Ascending aorta (tissue), 2 donors: ENCODE data around the gene MYADML2. TPM values are rescaled to one million over a fixed set of nuclear protein-coding genes. Genes with fewer than 3 reads are reported as not detected.
"Not testable (repeated sequence)": the region's sequence is repeated elsewhere in the genome, so short reads cannot be mapped to it uniquely, and the experiment has no call there.

Experiments
- DNase-seq, 2 donors: peaks; one replicate each; pipeline ENCODE4 v3.0.0-alpha.2; 2019; ENCODE audit warnings: low spot score in 2 of 2
- H3K27ac ChIP-seq, 2 donors: fragments of 200-600 bp; sonication (generic); one replicate each; pipeline ENCODE4 v1.5.1; 2016 to 2017; ENCODE audit warnings: mild to moderate bottlenecking in 1 of 2
- H3K27me3 ChIP-seq: fragments of 200-600 bp; sonication (generic); one replicate; pipeline ENCODE4 v1.5.1; 2017
- H3K36me3 ChIP-seq, 2 donors: fragments of 200-600 bp; sonication (generic); one replicate each; pipeline ENCODE4 v1.5.1; 2016
- H3K4me1 ChIP-seq, 2 donors: fragments of 200-600 bp; sonication (generic); one replicate each; pipeline ENCODE4 v1.5.1; 2016 to 2017; ENCODE audit warnings: mild to moderate bottlenecking in 1 of 2
- H3K4me3 ChIP-seq, 2 donors: fragments of 200-600 bp; sonication (generic); one replicate each; pipeline ENCODE4 v1.5.1; 2016 to 2017; ENCODE audit warnings: mild to moderate bottlenecking in 1 of 2
- H3K9me3 ChIP-seq, 2 donors: fragments of 200-600 bp; sonication (generic); one replicate each; pipeline ENCODE4 v1.5.1; 2016
- intact Hi-C: fragments of 100-400 bp; cut with DNase I; formaldehyde crosslinking; loops from one replicate; pipeline ENCODE4 v1.15.1; 2023
- total RNA-seq: library from RNA; depleted of rRNA; stranded (reverse); fragments of >200 nt; gene quantifications from one replicate; pipeline ENCODE4 v1.1.0, GENCODE V29; 2016
- TF ChIP-seq, protein P1 (sequence below), 3 experiments: fragments of 200-600 bp in 2 of 3; fragments of 450-650 bp in 1 of 3; sonication (generic) in 2 of 3; IDR thresholded peaks; one replicate each; pipeline ENCODE4 v1.5.1; 2016 to 2019; ENCODE audit warnings: antibody characterized with exemption in 3 of 3, mild to moderate bottlenecking in 1 of 3, moderate library complexity in 1 of 3

The MYADML2 gene
- total RNA-seq, 1 donor from 2014 or later = not detected

- Histone ChIP-seq H3K4me3 (no peak overlapping the region), H3K27me3 (no peaks in the 10 kb centered on the region), H3K27ac (no peak overlapping the region), H3K4me1 (peaks cover 29 to 46% of the 10 kb centered on the region in 2 donors), H3K9me3 (no peaks in the 10 kb centered on the region), H3K36me3 (peaks cover 20 to 27% of the 10 kb centered on the region in 2 donors)
- no peak for DNase-seq
- intact Hi-C loops = no loop called here
- TF ChIP-seq, protein P1, sequence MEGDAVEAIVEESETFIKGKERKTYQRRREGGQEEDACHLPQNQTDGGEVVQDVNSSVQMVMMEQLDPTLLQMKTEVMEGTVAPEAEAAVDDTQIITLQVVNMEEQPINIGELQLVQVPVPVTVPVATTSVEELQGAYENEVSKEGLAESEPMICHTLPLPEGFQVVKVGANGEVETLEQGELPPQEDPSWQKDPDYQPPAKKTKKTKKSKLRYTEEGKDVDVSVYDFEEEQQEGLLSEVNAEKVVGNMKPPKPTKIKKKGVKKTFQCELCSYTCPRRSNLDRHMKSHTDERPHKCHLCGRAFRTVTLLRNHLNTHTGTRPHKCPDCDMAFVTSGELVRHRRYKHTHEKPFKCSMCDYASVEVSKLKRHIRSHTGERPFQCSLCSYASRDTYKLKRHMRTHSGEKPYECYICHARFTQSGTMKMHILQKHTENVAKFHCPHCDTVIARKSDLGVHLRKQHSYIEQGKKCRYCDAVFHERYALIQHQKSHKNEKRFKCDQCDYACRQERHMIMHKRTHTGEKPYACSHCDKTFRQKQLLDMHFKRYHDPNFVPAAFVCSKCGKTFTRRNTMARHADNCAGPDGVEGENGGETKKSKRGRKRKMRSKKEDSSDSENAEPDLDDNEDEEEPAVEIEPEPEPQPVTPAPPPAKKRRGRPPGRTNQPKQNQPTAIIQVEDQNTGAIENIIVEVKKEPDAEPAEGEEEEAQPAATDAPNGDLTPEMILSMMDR (IDR thresholded peaks at IDR 0.05) = no peak
Measured at GRCh38 chr17:81921996-81922565, 25.0 kb downstream of the MYADML2 start.

DNA sequence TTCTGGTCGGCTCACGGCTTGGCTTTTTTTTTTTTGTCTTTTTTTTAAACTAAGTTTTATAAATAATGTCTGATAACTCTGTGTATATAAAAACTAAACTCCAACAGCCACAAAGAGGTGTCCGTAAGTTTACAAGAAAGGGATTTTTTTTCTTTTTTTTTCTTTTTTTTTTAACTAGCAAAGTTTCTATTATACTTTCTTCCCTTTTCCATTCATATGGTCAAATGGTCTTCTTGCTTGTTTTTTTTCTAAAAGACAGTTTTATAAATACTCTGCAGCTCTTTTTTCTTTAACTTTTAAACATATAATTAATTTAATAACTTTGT is 25.5 kb downstream of the MYADML2 start:
- TF ChIP-seq, protein P1 (IDR thresholded peaks at IDR 0.05) = no peak
- Histone ChIP-seq H3K4me1 (peaks cover 33 to 52% of the 10 kb centered on the region in 2 donors), H3K4me3 (no peak overlapping the region), H3K36me3 (peaks cover 20 to 27% of the 10 kb centered on the region in 2 donors), H3K9me3 (no peaks in the 10 kb centered on the region), H3K27me3 (no peaks in the 10 kb centered on the region), H3K27ac (no peak overlapping the region)
- no peak for DNase-seq
- intact Hi-C loops = no loop called here

DNA sequence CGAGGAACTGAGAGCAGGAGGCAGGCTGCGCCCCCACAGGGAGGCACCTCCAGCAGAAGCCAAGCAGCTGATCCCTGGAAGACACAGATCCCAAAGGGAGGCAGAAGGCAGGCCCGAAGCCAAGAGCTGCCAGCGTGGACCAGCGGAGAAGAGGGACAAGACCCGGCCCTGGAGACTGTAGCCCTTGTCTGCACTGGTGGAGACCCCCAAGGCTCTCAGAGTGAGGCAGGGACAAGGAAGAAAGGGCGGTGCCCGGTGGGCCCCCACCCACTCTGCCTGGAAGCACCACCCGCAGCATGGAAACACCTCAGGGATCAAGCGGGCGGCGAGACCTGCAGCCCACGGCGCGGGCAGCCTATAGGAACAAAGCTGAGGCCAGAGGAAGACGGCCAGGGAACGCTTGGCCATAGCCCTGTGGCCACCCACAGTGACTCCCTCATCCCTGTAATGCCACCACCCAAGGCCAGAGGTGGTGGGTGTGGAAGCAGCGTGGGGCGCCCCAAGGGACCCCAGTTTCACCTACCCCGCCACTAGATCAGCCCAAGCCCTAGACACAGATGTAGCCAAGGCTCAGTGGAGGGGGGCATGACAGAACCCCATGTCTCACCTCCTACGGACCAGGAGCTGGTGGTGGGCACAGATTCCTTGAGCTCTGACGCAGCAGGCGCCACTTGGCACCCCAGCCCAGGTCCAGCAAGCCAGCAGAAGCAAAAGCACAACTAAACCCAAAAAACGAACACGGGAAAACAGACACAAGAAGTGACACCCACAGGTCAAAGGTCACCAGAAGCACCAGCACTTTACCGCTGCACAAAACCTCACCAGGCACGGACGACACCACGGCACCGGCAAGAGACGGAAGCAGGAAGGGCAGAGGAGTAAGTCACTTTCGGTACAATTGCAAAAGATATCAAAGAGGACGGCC is 26.2 kb downstream of the MYADML2 start:
- no peak for DNase-seq
- no peaks in the 10 kb centered on the region for H3K9me3 ChIP-seq
- H3K27me3 ChIP-seq = no peaks in the 10 kb centered on the region
- H3K4me3 ChIP-seq = no peak overlapping the region
- intact Hi-C loops = no loop called here
- TF ChIP-seq, protein P1 (IDR thresholded peaks at IDR 0.05) = no peak
- peaks cover 29 to 49% of the 10 kb centered on the region in 2 donors for H3K4me1 ChIP-seq
- H3K27ac ChIP-seq = no peak overlapping the region
- peaks cover 20 to 27% of the 10 kb centered on the region in 2 donors for H3K36me3 ChIP-seq

- H3K9me3 ChIP-seq = no peaks in the 10 kb centered on the region
- H3K4me3 ChIP-seq = no peak overlapping the region
- intact Hi-C loops = no loop called here
- no peak for DNase-seq
- H3K36me3 ChIP-seq = peaks cover 35 to 43% of the 10 kb centered on the region in 2 donors
- H3K27ac ChIP-seq = peak overlapping the region in 1 of 2 donors; percentile 11
- TF ChIP-seq, protein P1 (IDR thresholded peaks at IDR 0.05) = no peak
- peaks cover 22 to 30% of the 10 kb centered on the region in 2 donors for H3K4me1 ChIP-seq
- H3K27me3 ChIP-seq = no peaks in the 10 kb centered on the region
Measured at GRCh38 chr17:81918832-81919545, 28.0 kb downstream of the MYADML2 start.

DNA sequence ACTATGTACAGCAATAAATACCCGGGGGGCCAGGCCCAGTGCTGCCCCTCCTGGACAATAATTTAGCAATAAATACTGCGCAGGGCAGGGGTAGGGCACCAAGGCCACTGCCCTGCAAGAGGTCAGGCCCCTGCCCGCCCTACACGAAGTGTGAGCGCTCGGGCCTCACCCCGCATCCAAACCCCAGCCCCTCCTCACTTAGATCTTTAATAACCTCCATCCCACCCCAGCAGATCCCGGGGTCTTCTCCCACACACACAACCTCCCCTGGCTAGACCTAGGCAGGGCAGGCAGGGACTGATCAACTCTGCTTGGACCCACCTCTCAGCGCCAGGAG is 28.7 kb downstream of the MYADML2 start:
- H3K9me3 ChIP-seq, intact Hi-C loops, H3K27me3 ChIP-seq, DNase-seq: not testable (repeated sequence)
- Histone ChIP-seq H3K27ac (peak overlapping the region; percentile 53 to 65), H3K4me3 (peak overlapping the region; percentile 91 to 100), H3K4me1 (peaks cover 18 to 23% of the 10 kb centered on the region in 2 donors), H3K36me3 (peaks cover 39 to 50% of the 10 kb centered on the region in 2 donors)
